HepG2 (cell line): ENCODE data around the gene CES3. TPM values are rescaled to one million over a fixed set of nuclear protein-coding genes. Genes with fewer than 3 reads are reported as not detected.

Experiments
- ELF1 ChIP-seq: sonication (generic); formaldehyde crosslinking; IDR thresholded peaks from 2 replicates; pipeline ENCODE4 v1.4.0; 2020; ENCODE audit warnings: missing genetic modification reagents
- FIP1L1 ChIP-seq: fragments of 200-400 bp; formaldehyde crosslinking; IDR thresholded peaks from 2 replicates; pipeline ENCODE4 v1.6.1; 2018; ENCODE audit warnings: low read depth, mild to moderate bottlenecking, low read length, moderate library complexity, borderline replicate concordance; ENCODE audit not compliant: insufficient read depth
- GPN1 ChIP-seq: sonication (generic); formaldehyde crosslinking; IDR thresholded peaks from 2 replicates; pipeline ENCODE4 v1.5.1; 2020; ENCODE audit warnings: missing genetic modification reagents, borderline replicate concordance
- JARID2 ChIP-seq: sonication (generic); formaldehyde crosslinking; IDR thresholded peaks from 2 replicates; pipeline ENCODE4 v1.8.1; 2023; ENCODE audit warnings: missing genetic modification reagents, inconsistent platforms; ENCODE audit not compliant: insufficient replicate concordance
- JUNB ChIP-seq: sonication (generic); formaldehyde crosslinking; IDR thresholded peaks from 2 replicates; pipeline ENCODE4 v1.8.0; 2022; ENCODE audit warnings: missing genetic modification reagents, mild to moderate bottlenecking, borderline replicate concordance
- KLF16 ChIP-seq, 2 experiments: sonication (generic) in 1 of 2; formaldehyde crosslinking in 1 of 2; IDR thresholded peaks; 2 replicates each; pipeline versions ENCODE4 v1.6.1 to v1.8.0; 2016 to 2023; ENCODE audit warnings: missing genetic modification reagents in 2 of 2, missing compliant biosample characterization in 1 of 2
- NFE2L2 ChIP-seq: fragments of 150-350 bp; IDR thresholded peaks from 2 replicates; pipeline ENCODE4 v1.6.1; 2014; ENCODE audit warnings: low read length
- SMARCE1 ChIP-seq: fragments of 450-650 bp; IDR thresholded peaks from 2 replicates; pipeline ENCODE4 v1.6.1; 2017; ENCODE audit warnings: borderline replicate concordance
- SP1 ChIP-seq, 2 experiments: fragments of 450-650 bp in 1 of 2; sonication (generic) in 1 of 2; formaldehyde crosslinking in 1 of 2; IDR thresholded peaks; 2 replicates each; pipeline versions ENCODE4 v1.4.0 to v1.6.1; 2016 to 2020; ENCODE audit warnings: missing genetic modification reagents in 1 of 2
- SP5 ChIP-seq: IDR thresholded peaks from 2 replicates; pipeline ENCODE4 v1.6.1; 2016; ENCODE audit warnings: low read depth, borderline replicate concordance
- THAP11 ChIP-seq: IDR thresholded peaks from 2 replicates; pipeline ENCODE4 v1.6.1; 2016; ENCODE audit warnings: missing biosample characterization, missing genetic modification reagents
- U2AF2 ChIP-seq: fragments of 200-400 bp; formaldehyde crosslinking; IDR thresholded peaks from 2 replicates; pipeline ENCODE4 v1.6.1; 2017; ENCODE audit warnings: low read depth, mild to moderate bottlenecking, low read length
- ZFYVE20 ChIP-seq: sonication (generic); formaldehyde crosslinking; IDR thresholded peaks from 2 replicates; pipeline ENCODE4 v1.8.0; 2023; ENCODE audit warnings: low read depth, mild to moderate bottlenecking, moderate library complexity, missing genetic modification reagents, borderline replicate concordance
- ZNF20 ChIP-seq: sonication (generic); formaldehyde crosslinking; IDR thresholded peaks from 2 replicates; pipeline ENCODE4 v1.4.0; 2020; ENCODE audit warnings: mild to moderate bottlenecking, moderate library complexity, missing genetic modification reagents
- ZNF253 ChIP-seq: sonication (generic); formaldehyde crosslinking; IDR thresholded peaks from 2 replicates; pipeline ENCODE4 v1.8.0; 2022; ENCODE audit warnings: mild to moderate bottlenecking, missing genetic modification reagents, borderline replicate concordance
- ZNF431 ChIP-seq: sonication (generic); formaldehyde crosslinking; IDR thresholded peaks from 2 replicates; pipeline ENCODE4 v1.9.0; 2022; ENCODE audit warnings: missing genetic modification reagents, low read depth, mild to moderate bottlenecking, borderline replicate concordance
- ZNF672 ChIP-seq: sonication (generic); formaldehyde crosslinking; IDR thresholded peaks from 2 replicates; pipeline ENCODE4 v1.8.1; 2022; ENCODE audit warnings: missing genetic modification reagents
- polyA plus RNA-seq, 8 experiments: library from polyadenylated mRNA; depleted of rRNA in 3 of 8; stranded (reverse) in 7 of 8; unstranded in 1 of 8; fragments of >200 nt; fragmentation: Illumina TruSeq in 4 of 8; extraction: Trizol in 4 of 8; gene quantifications; 2 replicates each; pipeline versions ENCODE4 v1.2.1 to v1.2.3, GENCODE V29; 2011 to 2016; ENCODE audit warnings: low read depth in 4 of 8, missing spikeins in 1 of 8, mixed read lengths in 1 of 8; ENCODE audit not compliant: insufficient read depth in 1 of 8
- total RNA-seq, 5 experiments: library from RNA; depleted of rRNA; stranded (reverse); fragments of >200 nt; fragmentation: Illumina TruSeq; extraction: Trizol; gene quantifications; 2 replicates each; pipeline ENCODE4 v1.2.3, GENCODE V29; 2016; ENCODE audit warnings: low read depth in 1 of 5
- TF ChIP-seq, protein P1 (sequence below): sonication (generic); formaldehyde crosslinking; IDR thresholded peaks from 2 replicates; pipeline ENCODE4 v1.4.0; 2020; ENCODE audit warnings: missing genetic modification reagents
- TF ChIP-seq, protein P2 (sequence below): sonication (generic); formaldehyde crosslinking; IDR thresholded peaks from 2 replicates; pipeline ENCODE4 v1.8.0; 2022; ENCODE audit warnings: mild to moderate bottlenecking, missing genetic modification reagents, borderline replicate concordance
- TF ChIP-seq, protein P3 (sequence below): sonication (generic); formaldehyde crosslinking; IDR thresholded peaks from 2 replicates; pipeline ENCODE4 v1.5.0; 2020; ENCODE audit warnings: mild to moderate bottlenecking, missing genetic modification reagents
- TF ChIP-seq, protein P4 (sequence below): sonication (generic); formaldehyde crosslinking; IDR thresholded peaks from 2 replicates; pipeline ENCODE4 v1.4.0; 2020; ENCODE audit warnings: missing genetic modification reagents

CES3 gene
- total and polyA plus RNA-seq, 2 of the 13 experiments (the other 11 are each of a cell fraction or from before 2014, with no cell fraction given): 6.6 to 17.4 TPM

DNA sequence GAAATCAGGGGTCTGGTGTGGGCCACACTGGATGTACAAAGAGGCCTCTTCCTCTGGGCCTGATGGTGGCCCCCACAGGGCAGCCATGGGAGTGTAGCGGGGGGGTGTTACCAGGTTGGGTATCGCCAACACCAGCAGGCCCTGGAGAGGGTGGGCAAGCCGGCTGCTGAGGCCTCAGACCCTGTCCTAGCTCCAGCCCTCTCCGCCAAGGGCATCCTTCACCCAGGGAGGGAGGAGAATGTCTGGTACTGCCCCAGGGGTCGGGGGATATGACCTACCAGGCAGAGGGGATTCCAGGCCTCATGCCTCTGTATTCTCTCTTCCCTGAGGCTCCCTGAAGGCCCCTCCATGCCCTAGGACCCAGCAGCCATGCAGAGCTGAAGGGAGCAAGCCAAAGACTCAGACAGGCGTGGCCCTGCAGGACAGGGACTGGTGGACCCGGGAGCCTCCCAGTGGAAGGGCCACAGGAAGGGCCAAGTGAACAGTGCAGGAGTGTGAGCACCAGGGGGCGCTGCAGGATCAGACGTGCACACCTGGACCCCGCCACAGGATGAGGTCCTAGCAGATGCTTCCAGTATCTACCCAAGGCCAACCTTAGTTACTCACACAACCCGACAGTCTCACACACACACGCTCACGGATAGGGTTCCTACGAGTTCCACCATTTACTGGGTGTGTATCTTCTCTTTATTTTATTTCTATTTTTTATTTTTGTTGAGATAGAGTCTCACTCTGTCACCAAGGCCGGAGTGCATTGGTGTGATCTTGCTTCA is 16.5 kb downstream of the CES3 start (continued):
- TF ChIP-seq, protein P1, sequence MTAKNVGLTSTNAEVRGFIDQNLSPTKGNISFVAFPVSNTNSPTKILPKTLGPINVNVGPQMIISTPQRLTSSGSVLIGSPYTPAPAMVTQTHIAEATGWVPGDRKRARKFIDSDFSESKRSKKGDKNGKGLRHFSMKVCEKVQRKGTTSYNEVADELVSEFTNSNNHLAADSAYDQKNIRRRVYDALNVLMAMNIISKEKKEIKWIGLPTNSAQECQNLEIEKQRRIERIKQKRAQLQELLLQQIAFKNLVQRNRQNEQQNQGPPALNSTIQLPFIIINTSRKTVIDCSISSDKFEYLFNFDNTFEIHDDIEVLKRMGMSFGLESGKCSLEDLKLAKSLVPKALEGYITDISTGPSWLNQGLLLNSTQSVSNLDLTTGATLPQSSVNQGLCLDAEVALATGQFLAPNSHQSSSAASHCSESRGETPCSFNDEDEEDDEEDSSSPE: peak; percentile 35; the same call in 1 of the 2 replicates
- TF ChIP-seq SMARCE1: no peak
- TF ChIP-seq NFE2L2: no peak
- no peak for TF ChIP-seq JARID2 (CRISPR knock-in tag)
- TF ChIP-seq SP5 (CRISPR knock-in tag): peak; percentile 75
- TF ChIP-seq FIP1L1: no peak
- TF ChIP-seq GPN1 (CRISPR knock-in tag): no peak
- TF ChIP-seq THAP11: peak; percentile 75
- peak; percentile 69; the same call in 1 of the 2 replicates for TF ChIP-seq ZNF431 (CRISPR knock-in tag)
- no peak for TF ChIP-seq ZNF20 (CRISPR knock-in tag)
- no peak for TF ChIP-seq U2AF2
- no peak for TF ChIP-seq JUNB (CRISPR knock-in tag)
- TF ChIP-seq, protein P2, sequence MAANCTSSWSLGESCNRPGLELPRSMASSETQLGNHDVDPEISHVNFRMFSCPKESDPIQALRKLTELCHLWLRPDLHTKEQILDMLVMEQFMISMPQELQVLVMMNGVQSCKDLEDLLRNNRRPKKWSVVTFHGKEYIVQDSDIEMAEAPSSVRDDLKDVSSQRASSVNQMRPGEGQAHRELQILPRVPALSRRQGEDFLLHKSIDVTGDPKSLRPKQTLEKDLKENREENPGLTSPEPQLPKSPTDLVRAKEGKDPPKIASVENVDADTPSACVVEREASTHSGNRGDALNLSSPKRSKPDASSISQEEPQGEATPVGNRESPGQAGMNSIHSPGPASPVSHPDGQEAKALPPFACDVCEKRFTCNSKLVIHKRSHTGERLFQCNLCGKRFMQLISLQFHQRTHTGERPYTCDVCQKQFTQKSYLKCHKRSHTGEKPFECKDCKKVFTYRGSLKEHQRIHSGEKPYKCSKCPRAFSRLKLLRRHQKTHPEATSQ (CRISPR knock-in tag): no peak
- TF ChIP-seq KLF16 (CRISPR knock-in tag; IDR thresholded peaks at IDR 0.05): peak in 1 of 2 experiments; percentile 87; a peak in 2 of 4 replicates
- TF ChIP-seq SP1 (IDR thresholded peaks at IDR 0.05): no peak
- TF ChIP-seq SP1 (CRISPR knock-in tag; IDR thresholded peaks at IDR 0.05): peak; percentile 74
- TF ChIP-seq, protein P3, sequence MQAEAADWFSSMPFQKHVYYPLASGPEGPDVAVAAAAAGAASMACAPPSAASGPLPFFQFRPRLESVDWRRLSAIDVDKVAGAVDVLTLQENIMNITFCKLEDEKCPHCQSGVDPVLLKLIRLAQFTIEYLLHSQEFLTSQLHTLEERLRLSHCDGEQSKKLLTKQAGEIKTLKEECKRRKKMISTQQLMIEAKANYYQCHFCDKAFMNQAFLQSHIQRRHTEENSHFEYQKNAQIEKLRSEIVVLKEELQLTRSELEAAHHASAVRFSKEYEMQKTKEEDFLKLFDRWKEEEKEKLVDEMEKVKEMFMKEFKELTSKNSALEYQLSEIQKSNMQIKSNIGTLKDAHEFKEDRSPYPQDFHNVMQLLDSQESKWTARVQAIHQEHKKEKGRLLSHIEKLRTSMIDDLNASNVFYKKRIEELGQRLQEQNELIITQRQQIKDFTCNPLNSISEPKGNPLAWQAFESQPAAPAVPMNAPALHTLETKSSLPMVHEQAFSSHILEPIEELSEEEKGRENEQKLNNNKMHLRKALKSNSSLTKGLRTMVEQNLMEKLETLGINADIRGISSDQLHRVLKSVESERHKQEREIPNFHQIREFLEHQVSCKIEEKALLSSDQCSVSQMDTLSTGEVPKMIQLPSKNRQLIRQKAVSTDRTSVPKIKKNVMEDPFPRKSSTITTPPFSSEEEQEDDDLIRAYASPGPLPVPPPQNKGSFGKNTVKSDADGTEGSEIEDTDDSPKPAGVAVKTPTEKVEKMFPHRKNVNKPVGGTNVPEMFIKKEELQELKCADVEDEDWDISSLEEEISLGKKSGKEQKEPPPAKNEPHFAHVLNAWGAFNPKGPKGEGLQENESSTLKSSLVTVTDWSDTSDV (CRISPR knock-in tag): no peak
- TF ChIP-seq ZFYVE20 (CRISPR knock-in tag): no peak
- TF ChIP-seq, protein P4, sequence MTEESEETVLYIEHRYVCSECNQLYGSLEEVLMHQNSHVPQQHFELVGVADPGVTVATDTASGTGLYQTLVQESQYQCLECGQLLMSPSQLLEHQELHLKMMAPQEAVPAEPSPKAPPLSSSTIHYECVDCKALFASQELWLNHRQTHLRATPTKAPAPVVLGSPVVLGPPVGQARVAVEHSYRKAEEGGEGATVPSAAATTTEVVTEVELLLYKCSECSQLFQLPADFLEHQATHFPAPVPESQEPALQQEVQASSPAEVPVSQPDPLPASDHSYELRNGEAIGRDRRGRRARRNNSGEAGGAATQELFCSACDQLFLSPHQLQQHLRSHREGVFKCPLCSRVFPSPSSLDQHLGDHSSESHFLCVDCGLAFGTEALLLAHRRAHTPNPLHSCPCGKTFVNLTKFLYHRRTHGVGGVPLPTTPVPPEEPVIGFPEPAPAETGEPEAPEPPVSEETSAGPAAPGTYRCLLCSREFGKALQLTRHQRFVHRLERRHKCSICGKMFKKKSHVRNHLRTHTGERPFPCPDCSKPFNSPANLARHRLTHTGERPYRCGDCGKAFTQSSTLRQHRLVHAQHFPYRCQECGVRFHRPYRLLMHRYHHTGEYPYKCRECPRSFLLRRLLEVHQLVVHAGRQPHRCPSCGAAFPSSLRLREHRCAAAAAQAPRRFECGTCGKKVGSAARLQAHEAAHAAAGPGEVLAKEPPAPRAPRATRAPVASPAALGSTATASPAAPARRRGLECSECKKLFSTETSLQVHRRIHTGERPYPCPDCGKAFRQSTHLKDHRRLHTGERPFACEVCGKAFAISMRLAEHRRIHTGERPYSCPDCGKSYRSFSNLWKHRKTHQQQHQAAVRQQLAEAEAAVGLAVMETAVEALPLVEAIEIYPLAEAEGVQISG: peak; percentile 73
- no peak for TF ChIP-seq ZNF672 (CRISPR knock-in tag)
- TF ChIP-seq ZNF253: no peak
- TF ChIP-seq ELF1 (CRISPR knock-in tag): no peak
